GF-D8 (cell line): Measurements from ENCODE around the gene USP32.

Experiments used
- DNase-seq: peaks from one replicate; lab custom pipeline; 2025; lab: John Stamatoyannopoulos, UW

Gene USP32

GRCh38 chr17:60174035-60174434 is 217.9 kb downstream of the USP32 start:
- DNase-seq, result no peak

GRCh38 chr17:60173304-60173819 is 218.6 kb downstream of the USP32 start:
- DNase-seq, result no peak

GRCh38 chr17:60171753-60172079 is 220.2 kb downstream of the USP32 start:
- no peak for DNase-seq

- no peak for DNase-seq
Observed at GRCh38 chr17:60170835-60171752, 220.8 kb downstream of the USP32 start.

- DNase-seq, result peak; percentile 55
Observed at GRCh38 chr17:60169921-60170817, 221.8 kb downstream of the USP32 start.

GRCh38 chr17:60168654-60169053 is 223.3 kb downstream of the USP32 start:
- no peak for DNase-seq

GRCh38 chr17:60167065-60167741 is 224.7 kb downstream of the USP32 start:
- DNase-seq, result no peak

- DNase-seq, result no peak
Observed at GRCh38 chr17:60165971-60166370, 226.0 kb downstream of the USP32 start.

- no peak for DNase-seq
Observed at GRCh38 chr17:60165223-60165622, 226.7 kb downstream of the USP32 start.

GRCh38 chr17:60164697-60165096 is 227.2 kb downstream of the USP32 start:
- no peak for DNase-seq

GRCh38 chr17:60164164-60164563 is 227.8 kb downstream of the USP32 start:
- no peak for DNase-seq

GRCh38 chr17:60163108-60163784 is 228.7 kb downstream of the USP32 start:
- no peak for DNase-seq

- DNase-seq, result no peak
Observed at GRCh38 chr17:60161598-60162330, 230.2 kb downstream of the USP32 start.

GRCh38 chr17:60160829-60161501 is 231.0 kb downstream of the USP32 start:
- no peak for DNase-seq

- no peak for DNase-seq
Observed at GRCh38 chr17:60159479-60159866, 232.5 kb downstream of the USP32 start.

GRCh38 chr17:60158751-60159478 is 233.0 kb downstream of the USP32 start:
- no peak for DNase-seq

- DNase-seq, result no peak
Observed at GRCh38 chr17:60157487-60158040, 234.4 kb downstream of the USP32 start.

GRCh38 chr17:60156746-60157145 is 235.2 kb downstream of the USP32 start:
- no peak for DNase-seq

- DNase-seq, result no peak
Observed at GRCh38 chr17:60155815-60156214, 236.1 kb downstream of the USP32 start.
